ENCODE results near the gene SYPL2.

Gene SYPL2

DNA sequence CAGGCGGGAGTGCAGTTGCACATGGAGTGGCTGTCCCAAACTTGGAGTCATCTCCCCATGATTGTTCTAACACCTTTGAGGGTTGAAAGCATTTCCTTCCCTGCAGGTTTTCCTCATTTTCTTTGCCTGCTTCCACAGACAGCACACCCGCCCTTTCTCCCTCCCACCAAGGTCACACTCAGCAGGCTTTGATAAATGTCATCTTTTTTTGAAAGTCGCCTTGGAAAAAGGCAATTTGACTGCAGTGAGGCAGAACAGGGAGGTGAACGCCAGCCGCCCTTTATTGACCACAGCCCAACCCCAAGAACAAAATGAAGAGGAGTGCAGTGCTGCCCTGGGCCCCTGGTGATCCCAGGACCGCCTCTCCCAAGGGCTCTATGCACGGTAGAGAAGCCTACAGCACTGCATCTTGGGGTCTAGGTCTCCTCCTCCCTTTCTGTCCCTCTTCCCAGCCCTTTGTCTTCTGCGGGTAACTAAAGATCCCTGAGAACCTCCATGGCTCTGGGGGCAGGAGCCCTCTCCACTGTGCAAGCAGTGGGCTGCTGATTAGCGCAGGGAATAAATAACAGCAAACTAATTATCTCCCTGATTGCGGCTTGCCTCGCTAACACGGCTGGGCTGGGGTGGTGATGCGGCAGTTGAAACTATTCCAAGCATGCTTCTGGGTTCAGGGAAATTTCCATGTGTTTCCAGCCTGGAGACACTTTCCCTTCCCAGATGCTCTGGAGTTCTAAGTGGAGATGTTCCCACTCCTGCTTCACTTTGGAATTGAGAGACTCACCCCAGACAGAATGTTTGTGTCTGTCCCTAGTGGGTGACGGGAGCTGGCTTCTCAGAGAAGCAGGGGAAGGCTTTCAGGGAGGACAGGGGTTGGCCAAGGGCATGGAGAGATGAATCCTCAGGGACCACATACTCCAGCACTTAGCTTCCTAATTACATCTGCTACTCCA, 54.9 kb downstream of the SYPL2 start:
- no peak for DNase-seq

DNA sequence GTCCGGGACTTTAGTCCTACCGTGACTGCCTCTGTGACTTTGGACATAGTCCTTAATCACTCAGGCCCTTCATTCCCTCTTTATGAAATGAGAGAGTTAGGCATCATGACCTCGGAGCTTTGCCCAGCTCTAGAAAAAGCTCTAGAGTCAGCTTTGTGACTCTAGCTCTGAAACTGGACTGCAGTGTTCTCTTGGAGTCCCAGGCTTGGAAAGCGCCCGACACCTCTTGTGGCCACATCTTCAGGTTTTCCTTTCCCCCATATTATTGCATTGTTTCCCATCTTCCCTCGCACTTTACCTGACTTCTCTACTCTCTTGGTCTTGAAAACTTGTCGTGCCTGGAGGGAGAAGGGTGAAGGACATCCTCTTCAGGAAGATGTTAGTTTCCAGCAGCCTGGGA, 55.7 kb downstream of the SYPL2 start:
- DNase-seq: no peak

DNA sequence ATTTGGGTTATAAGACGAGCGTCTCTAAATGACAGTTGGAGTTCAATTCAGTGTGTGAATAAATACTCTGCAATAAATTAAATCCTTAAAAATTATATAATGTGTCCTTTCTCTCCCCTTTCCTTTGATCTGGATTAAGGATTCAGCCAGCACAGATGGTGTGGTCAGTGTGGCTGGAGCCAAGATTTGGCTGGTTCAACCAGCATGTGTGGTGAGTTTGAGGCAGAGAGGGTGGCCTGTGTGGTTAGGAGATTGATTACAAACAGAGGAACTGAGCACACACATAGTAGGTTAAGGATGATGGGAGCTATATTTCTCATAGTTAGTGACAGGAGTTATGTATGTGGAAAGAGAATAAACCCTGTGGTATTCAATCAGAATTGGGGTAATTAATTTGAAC, 57.4 kb downstream of the SYPL2 start:
- peak; percentile 80 for DNase-seq

DNA sequence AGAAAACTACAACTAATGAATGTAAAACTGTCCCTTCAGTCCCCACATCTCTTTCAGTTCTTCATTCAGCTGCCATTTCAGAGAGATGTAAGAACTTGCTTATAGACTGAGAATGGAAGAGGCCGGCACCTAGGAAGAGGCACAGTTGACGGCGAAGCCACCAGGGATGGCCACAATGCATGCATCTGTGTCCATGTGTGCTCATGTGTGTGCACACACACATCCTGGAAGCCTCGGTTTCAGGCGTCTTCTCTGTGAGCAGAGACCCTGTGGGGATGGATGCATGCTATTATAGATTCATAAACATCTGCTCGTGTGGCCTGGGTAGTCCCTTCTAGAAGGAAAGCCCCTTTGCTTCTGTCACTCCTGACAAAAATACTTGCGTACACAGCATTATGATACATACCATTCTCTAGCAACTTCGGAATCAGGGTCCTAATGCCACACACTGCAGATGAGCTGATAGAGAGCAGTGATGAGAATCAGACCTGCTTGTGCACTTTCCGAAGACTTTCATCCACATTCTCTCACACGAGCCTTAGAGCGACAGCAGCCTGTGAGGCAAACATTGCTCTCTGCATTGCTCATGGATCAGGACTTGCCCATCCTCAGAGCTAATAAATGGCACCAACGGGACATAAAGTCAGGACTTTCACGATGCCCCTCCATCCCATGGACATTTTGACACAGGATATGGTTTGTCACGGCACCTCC, 60.9 kb downstream of the SYPL2 start:
- no peak for DNase-seq

DNA sequence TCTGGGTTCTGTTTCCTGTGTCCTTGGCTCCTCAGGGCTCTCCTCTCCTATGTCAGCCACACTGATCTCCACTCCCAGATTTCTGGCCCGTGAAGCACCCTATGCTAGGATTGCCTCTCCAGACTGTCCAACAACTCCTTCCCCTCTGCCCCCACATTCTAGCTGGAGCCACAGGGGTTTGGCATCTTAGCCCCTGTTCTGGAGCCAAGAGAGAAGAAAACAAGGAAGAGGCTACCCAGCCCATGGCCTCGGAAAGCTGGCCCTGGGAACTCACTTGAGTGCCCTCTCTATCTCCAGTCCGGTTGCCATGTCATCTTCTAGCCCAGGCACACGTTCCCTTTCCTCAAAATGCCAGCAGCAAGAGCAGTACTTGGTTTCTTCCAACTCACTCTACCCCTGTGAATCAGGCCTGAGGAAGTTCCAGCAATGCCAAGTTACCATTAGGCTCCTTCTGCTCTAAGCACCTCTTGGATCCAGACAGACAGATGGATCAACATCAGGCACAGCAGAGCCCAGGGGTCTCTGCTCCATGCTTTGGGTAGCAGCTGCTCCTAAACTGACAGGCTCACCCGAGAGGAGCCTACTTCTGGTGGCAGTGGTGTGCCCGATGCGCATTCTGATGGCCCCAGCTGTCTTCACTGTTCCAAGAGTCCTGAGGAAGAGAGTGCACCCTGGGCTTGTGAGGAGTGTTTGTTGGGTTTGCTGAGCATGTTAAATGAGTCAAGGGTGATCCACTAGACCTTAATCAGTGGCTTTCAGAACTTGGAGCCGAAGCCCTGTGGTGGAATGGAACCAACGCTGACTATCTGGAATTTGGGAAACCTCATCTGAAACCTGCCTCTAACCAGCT, 61.7 kb downstream of the SYPL2 start:
- no peak for DNase-seq

DNA sequence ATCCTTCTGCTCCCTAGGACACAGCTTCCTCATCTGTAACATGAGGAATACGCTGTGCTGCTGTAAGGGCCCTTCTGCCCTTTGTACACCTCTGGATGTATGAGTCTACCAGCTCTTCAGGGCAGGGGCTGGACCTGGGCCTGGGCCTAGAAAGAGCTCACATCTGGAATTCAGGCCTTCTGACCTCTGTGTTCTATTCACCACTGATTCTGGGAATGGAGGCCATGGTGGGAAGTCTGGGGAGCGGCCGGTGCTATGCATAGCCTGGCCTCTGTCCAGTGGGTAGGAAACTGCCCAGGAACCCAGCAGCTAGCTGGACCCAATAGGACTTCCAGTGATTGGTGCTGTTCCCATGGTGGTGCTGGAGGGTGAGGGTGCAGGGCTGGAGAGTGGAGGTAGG, 62.4 kb downstream of the SYPL2 start:
- no peak for DNase-seq

DNA sequence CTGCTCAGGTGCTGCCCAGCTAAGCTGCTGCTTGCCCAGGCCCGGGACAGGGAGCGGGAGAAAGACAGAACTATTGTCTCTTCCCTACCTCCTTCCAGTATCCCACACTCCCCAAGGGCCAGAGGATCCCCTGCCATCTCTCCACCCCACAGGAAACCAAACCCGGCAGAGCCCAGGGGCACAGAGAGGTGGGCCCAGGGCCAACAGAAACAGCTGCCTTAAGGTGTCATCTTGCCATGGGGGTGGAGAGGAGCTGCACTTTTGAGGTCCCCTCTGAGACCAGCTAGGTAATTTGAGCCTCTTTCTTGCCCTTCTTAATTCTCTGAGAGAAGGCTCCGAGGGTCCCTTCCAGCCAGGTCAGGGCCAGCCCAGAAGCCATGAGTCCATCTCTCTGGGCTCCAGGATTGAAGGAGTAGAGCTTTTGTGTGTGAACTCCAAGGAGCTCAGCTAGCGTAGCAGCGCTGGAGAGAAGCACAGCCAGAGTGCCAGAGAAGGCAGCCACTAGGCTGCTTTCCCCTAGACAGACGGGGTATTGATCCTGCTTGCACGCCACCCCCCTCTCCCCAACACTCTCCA, 63.6 kb downstream of the SYPL2 start:
- no peak for DNase-seq

DNA sequence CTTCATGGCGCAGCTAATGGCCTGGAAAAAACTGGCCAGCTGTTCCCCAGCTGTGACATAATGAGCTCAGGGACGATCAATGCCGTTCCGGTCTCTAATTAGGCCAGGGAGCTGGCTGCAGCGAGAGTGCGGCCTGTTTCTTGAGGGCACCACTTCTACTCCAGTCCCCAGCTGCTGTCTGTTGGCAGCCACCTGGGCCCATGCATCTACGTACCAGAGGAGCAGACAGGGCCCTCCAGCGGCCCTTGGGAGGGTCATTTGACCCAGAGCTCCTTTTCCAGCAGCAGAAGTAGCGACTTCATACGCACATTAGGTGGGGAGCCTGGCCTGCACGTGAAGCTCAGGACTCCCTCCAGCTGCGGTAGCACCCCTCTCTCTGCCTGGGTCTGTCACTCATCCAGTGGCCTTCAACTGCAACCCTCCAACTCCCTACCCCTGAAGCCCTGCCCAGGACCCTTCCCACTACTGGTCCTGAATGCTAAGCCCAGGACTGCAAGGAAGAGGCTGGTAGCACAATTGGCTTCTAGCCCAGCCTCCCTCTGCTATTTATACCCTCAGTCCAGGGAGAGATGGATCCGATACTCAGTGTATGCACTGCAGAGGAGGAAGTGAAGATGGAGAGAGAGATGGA, 64.2 kb downstream of the SYPL2 start:
- DNase-seq: no peak

DNA sequence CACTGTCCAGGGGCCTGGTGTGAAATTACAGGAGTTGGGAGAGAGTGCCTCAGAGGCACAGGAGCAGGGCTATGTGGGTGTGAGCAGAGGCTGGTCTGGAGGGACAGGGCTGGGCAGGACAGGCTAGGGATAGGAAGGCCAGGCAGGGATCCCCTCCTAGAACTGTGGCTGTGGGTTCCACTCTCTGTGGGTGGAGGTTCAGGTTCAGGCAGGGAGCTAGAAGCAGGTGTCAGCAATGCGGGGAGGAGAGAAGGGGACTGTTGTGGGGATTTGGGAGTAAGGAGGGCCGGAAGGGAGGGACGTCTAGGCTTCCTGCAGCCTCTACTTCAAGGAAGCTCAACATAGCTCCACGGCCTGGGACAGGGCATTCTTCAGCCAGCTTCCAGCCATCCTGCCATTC, 65.0 kb downstream of the SYPL2 start:
- no peak for DNase-seq
